ENCODE measurements around the gene PLEKHM3.
"Not testable (repeated sequence)": the region's sequence is repeated elsewhere in the genome, so short reads cannot be mapped to it uniquely, and the experiment has no call there.

Gene PLEKHM3

GRCh38 chr2:207816546-207816945 is 208.8 kb downstream of the PLEKHM3 start:
- no peak for DNase-seq

GRCh38 chr2:207815254-207815653 is 210.1 kb downstream of the PLEKHM3 start:
- DNase-seq = no peak

GRCh38 chr2:207813942-207814341 is 211.4 kb downstream of the PLEKHM3 start:
- no peak for DNase-seq

- no peak for DNase-seq
These were observed 212.0 kb downstream of the PLEKHM3 start for GRCh38 chr2:207813221-207813916.

- no peak for DNase-seq
These were observed 212.6 kb downstream of the PLEKHM3 start for GRCh38 chr2:207812726-207813080.

- DNase-seq = no peak
These were observed 213.1 kb downstream of the PLEKHM3 start for GRCh38 chr2:207812058-207812725.

- not testable (repeated sequence) for DNase-seq
These were observed 213.7 kb downstream of the PLEKHM3 start for GRCh38 chr2:207811658-207812057.

- DNase-seq = no peak
These were observed 215.0 kb downstream of the PLEKHM3 start for GRCh38 chr2:207810200-207810788.

- no peak for DNase-seq
These were observed 217.2 kb downstream of the PLEKHM3 start for GRCh38 chr2:207808119-207808518.

- no peak for DNase-seq
These were observed 217.8 kb downstream of the PLEKHM3 start for GRCh38 chr2:207807516-207807915.

- no peak for DNase-seq
These were observed 219.6 kb downstream of the PLEKHM3 start for GRCh38 chr2:207805566-207806226.

- no peak for DNase-seq
These were observed 222.7 kb downstream of the PLEKHM3 start for GRCh38 chr2:207802650-207803049.

GRCh38 chr2:207801259-207801658 is 224.1 kb downstream of the PLEKHM3 start:
- DNase-seq = no peak

- DNase-seq = no peak
These were observed 228.6 kb downstream of the PLEKHM3 start for GRCh38 chr2:207796585-207797350.

GRCh38 chr2:207792244-207792785 is 233.0 kb downstream of the PLEKHM3 start:
- DNase-seq = no peak

GRCh38 chr2:207791579-207792243 is 233.6 kb downstream of the PLEKHM3 start:
- no peak for DNase-seq

- no peak for DNase-seq
These were observed 234.4 kb downstream of the PLEKHM3 start for GRCh38 chr2:207790898-207791297.

GRCh38 chr2:207787800-207788199 is 237.5 kb downstream of the PLEKHM3 start:
- no peak for DNase-seq

GRCh38 chr2:207787017-207787416 is 238.3 kb downstream of the PLEKHM3 start:
- no peak for DNase-seq

GRCh38 chr2:207784898-207785297 is 240.4 kb downstream of the PLEKHM3 start:
- no peak for DNase-seq

- no peak for DNase-seq
These were observed 241.8 kb downstream of the PLEKHM3 start for GRCh38 chr2:207783514-207783913.

Data from CD4-positive, alpha-beta T cell treated with Interleukin-12 subunit alpha and Interleukin-12 subunit beta, for 1 hour (primary cell).